22Rv1 (cell line): ENCODE data around the gene ZNF497.

Source experiments
- H3K27ac ChIP-seq: fragments of 450-650 bp; 2 replicates; pipeline ENCODE4 v1.5.1; 2017
- CTCF ChIP-seq: fragments of 450-650 bp; IDR thresholded peaks from 2 replicates; pipeline ENCODE4 v1.5.1; 2017; ENCODE audit warnings: mild to moderate bottlenecking
- ZFX ChIP-seq: fragments of 450-650 bp; IDR thresholded peaks from 2 replicates; pipeline ENCODE4 v1.6.1; 2017; ENCODE audit warnings: antibody characterized with exemption, borderline replicate concordance

ZNF497 gene

GRCh38 chr19:58355908-58356765, 6.4 kb downstream of the ZNF497 start:
- H3K27ac ChIP-seq: no peak overlapping the region
- no peak for TF ChIP-seq CTCF
- TF ChIP-seq ZFX: no peak

GRCh38 chr19:58355215-58355796, 7.2 kb downstream of the ZNF497 start:
- no peak overlapping the region for H3K27ac ChIP-seq
- TF ChIP-seq ZFX (no peak), CTCF (no peak)

DNA sequence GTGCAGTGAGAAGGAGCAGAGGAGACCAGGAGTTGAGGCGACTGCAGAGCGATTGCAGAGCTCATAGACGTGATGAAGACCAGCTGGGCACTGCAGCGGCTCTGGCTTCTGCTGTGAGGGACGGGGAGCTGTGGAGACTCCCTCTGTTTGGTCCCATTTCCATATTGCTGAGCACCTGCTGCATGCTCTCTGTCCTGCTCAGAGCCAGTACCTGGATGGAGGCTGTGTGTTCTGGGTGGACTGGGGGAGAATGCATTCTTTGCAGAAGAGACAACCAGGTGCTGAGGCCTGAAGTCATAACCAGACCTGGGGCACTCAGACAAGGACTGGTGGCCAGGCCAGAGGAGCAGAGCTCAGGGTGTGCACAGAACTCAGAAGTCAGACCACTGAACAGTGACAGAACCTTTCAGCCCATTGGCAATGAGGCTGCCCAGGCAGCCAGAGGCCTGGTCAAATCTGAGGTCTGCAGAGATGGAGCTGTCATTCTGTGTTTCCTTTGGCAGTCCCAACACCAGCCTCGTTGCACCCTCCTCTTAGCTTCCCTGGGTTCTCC, 8.0 kb downstream of the ZNF497 start:
- TF ChIP-seq CTCF (no peak), ZFX (no peak)
- no peak overlapping the region for H3K27ac ChIP-seq

DNA sequence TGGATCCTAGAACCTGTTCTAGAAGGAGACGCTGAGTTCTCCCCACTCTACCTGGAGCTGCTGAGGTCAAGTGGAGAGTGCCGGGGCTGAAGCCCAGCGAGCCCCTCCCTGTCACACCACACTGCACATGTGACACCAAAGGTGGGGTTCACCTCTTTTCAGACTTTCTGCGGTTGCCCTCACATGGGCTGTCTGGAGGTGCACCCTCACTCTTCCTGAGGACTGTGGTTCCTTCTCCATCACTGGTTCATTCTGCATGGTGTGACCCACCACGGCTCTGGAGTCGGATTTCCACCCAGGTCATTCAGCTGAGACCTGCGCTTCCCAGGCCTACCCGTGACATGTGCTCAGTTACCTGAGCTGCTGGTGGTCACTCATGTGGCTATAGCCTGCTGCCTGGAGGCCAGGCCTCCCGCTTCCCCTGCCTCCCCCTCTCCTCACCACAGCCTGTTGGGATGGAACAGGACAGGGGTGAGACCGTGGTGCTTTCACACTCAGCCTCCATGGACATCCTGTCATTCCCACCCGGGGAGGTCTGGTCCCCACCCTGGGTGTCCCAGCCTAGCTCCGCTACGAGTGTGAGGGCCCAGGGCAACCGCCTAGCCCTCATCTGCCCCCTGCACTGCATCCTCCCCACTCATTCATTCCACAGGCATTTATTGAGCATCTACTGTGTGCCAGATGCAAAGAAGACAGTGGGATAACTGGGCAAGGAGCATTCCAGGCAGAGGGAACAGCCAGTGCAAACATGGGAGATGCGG, 8.7 kb downstream of the ZNF497 start:
- H3K27ac ChIP-seq: no peak overlapping the region
- no peak for TF ChIP-seq ZFX
- no peak for TF ChIP-seq CTCF

GRCh38 chr19:58352760-58353671, 9.5 kb downstream of the ZNF497 start, which contains the start of gene A1BG:
TSS of gene A1BG (minus strand) at chr19:58353492. CDS start at chr19:58353437, 55 bp downstream.
- no peak within 1 kb of the TSS for H3K27ac ChIP-seq
- TF ChIP-seq ZFX (no peak), CTCF (no peak)

DNA sequence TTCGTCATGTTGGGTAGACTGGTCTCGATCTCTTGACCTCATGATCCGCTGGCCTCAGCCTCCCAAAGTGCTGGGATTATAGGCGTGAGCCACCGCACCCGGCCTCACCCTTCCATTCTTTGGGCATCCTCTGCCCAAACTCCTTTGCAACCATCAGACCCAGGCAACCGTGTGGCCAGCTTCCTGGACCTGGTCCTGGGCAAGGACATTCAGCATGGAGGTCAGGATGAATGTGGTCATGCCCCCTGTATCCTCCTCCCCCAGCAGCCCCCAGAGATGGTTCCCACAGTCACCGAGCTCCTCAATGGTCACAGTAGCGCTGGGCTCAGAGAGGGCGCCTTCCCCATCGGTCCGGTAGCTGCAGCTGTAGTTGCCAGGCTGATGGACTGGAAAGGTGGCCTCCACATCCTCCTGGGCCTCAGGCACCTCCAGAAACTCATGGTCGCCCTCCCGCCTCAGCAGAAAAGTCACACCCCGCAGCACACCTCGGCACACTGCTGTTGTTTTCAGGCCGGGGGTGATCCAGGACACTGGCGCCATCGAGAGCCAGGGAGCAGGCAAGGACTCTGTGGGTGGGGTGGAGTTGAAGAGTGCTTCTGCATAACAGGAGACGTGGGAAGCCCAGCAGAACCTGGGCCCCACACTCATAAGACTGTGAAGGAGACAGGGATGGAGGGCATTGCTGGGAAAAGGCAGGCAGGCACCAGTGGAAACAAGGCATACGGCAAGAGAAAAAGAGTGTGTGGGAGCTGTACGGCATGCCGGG, 10.4 kb downstream of the ZNF497 start:
- H3K27ac ChIP-seq: no peak overlapping the region
- TF ChIP-seq ZFX: no peak
- no peak for TF ChIP-seq CTCF
